ENCODE measurements around the gene ZCCHC4.

Gene ZCCHC4

GRCh38 chr4:25330905-25331808 is 18.6 kb downstream of the ZCCHC4 start:
- TF ChIP-seq JUND (IDR thresholded peaks at IDR 0.05; ENCODE audit: low read depth), result no peak
- DNase-seq (ENCODE audit: low read depth in 1 of 2, low spot score in 1 of 2), result no peak
- in situ Hi-C loops (cut with HindIII; ENCODE audit: low pct_unique_long_range_greater_than_20kb, low sequenced_read_pairs), result no loop called here

- in situ Hi-C loops (cut with HindIII; ENCODE audit: low pct_unique_long_range_greater_than_20kb, low sequenced_read_pairs), result no loop called here
- TF ChIP-seq JUND (IDR thresholded peaks at IDR 0.05; ENCODE audit: low read depth), result no peak
- DNase-seq (ENCODE audit: low read depth in 1 of 2, low spot score in 1 of 2), result no peak
Observed at GRCh38 chr4:25343671-25344070, 31.1 kb downstream of the ZCCHC4 start.

GRCh38 chr4:25345744-25346143 is 33.2 kb downstream of the ZCCHC4 start:
- no peak for TF ChIP-seq JUND (IDR thresholded peaks at IDR 0.05; ENCODE audit: low read depth)

GRCh38 chr4:25346913-25347312 is 34.3 kb downstream of the ZCCHC4 start:
- in situ Hi-C loops (cut with HindIII; ENCODE audit: low pct_unique_long_range_greater_than_20kb, low sequenced_read_pairs), result no loop called here
- TF ChIP-seq JUND (IDR thresholded peaks at IDR 0.05; ENCODE audit: low read depth), result no peak
- no peak for DNase-seq (ENCODE audit: low read depth in 1 of 2, low spot score in 1 of 2)

More at GRCh38 chr4:25345744-25346143, 33.2 kb downstream of the ZCCHC4 start:
- in situ Hi-C loops (cut with HindIII; ENCODE audit: low pct_unique_long_range_greater_than_20kb, low sequenced_read_pairs), result no loop called here
- DNase-seq (ENCODE audit: low read depth in 1 of 2, low spot score in 1 of 2), result no peak

- TF ChIP-seq JUND (IDR thresholded peaks at IDR 0.05; ENCODE audit: low read depth), result no peak
- no peak for DNase-seq (ENCODE audit: low read depth in 1 of 2, low spot score in 1 of 2)
- in situ Hi-C loops (cut with HindIII; ENCODE audit: low pct_unique_long_range_greater_than_20kb, low sequenced_read_pairs), result no loop called here
Observed at GRCh38 chr4:25347473-25347872, 34.9 kb downstream of the ZCCHC4 start.

- no peak for DNase-seq (ENCODE audit: low read depth in 1 of 2, low spot score in 1 of 2)
- in situ Hi-C loops (cut with HindIII; ENCODE audit: low pct_unique_long_range_greater_than_20kb, low sequenced_read_pairs), result no loop called here
- no peak for TF ChIP-seq JUND (IDR thresholded peaks at IDR 0.05; ENCODE audit: low read depth)
Observed at GRCh38 chr4:25347971-25348370, 35.4 kb downstream of the ZCCHC4 start.

- TF ChIP-seq JUND (IDR thresholded peaks at IDR 0.05; ENCODE audit: low read depth), result no peak
- DNase-seq (ENCODE audit: low read depth in 1 of 2, low spot score in 1 of 2), result no peak
- in situ Hi-C loops (cut with HindIII; ENCODE audit: low pct_unique_long_range_greater_than_20kb, low sequenced_read_pairs), result no loop called here
Observed at GRCh38 chr4:25350561-25350960, 38.0 kb downstream of the ZCCHC4 start.

- in situ Hi-C loops (cut with HindIII; ENCODE audit: low pct_unique_long_range_greater_than_20kb, low sequenced_read_pairs), result no loop called here
- DNase-seq (ENCODE audit: low read depth in 1 of 2, low spot score in 1 of 2), result no peak
- no peak for TF ChIP-seq JUND (IDR thresholded peaks at IDR 0.05; ENCODE audit: low read depth)
Observed at GRCh38 chr4:25351777-25352416, 39.3 kb downstream of the ZCCHC4 start.

GRCh38 chr4:25356068-25356467 is 43.5 kb downstream of the ZCCHC4 start:
- in situ Hi-C loops (cut with HindIII; ENCODE audit: low pct_unique_long_range_greater_than_20kb, low sequenced_read_pairs), result no loop called here
- no peak for DNase-seq (ENCODE audit: low read depth in 1 of 2, low spot score in 1 of 2)
- TF ChIP-seq JUND (IDR thresholded peaks at IDR 0.05; ENCODE audit: low read depth), result no peak

GRCh38 chr4:25358515-25359275 is 46.1 kb downstream of the ZCCHC4 start:
- no peak for DNase-seq (ENCODE audit: low read depth in 1 of 2, low spot score in 1 of 2)
- TF ChIP-seq JUND (IDR thresholded peaks at IDR 0.05; ENCODE audit: low read depth), result no peak
- in situ Hi-C loops (cut with HindIII; ENCODE audit: low pct_unique_long_range_greater_than_20kb, low sequenced_read_pairs), result no loop called here

- no peak for DNase-seq (ENCODE audit: low read depth in 1 of 2, low spot score in 1 of 2)
- TF ChIP-seq JUND (IDR thresholded peaks at IDR 0.05; ENCODE audit: low read depth), result no peak
- in situ Hi-C loops (cut with HindIII; ENCODE audit: low pct_unique_long_range_greater_than_20kb, low sequenced_read_pairs), result no loop called here
Observed at GRCh38 chr4:25361253-25361652, 48.7 kb downstream of the ZCCHC4 start.

GRCh38 chr4:25367004-25367621 is 54.5 kb downstream of the ZCCHC4 start:
- DNase-seq (ENCODE audit: low read depth in 1 of 2, low spot score in 1 of 2), result peak in 1 of 2 experiments; percentile 46
- in situ Hi-C loops (cut with HindIII; ENCODE audit: low pct_unique_long_range_greater_than_20kb, low sequenced_read_pairs), result no loop called here
- TF ChIP-seq JUND (IDR thresholded peaks at IDR 0.05; ENCODE audit: low read depth), result no peak

Data from T47D (cell line).